SU-DHL-6 (cell line): ENCODE data around the gene ST6GAL1.
A peak's percentile ranks its signal among the peaks of the same experiment; 100 is the strongest.

ENCODE experiments used
- H2AFZ ChIP-seq: fragments of 200-600 bp; sonication (generic); 2 replicates; pipeline ENCODE4 v1.6.1; 2014; ENCODE audit warnings: low read depth, mild to moderate bottlenecking, moderate library complexity, mixed read lengths, antibody characterized with exemption, low read length; ENCODE audit not compliant: severe bottlenecking
- H3F3A ChIP-seq: fragments of 200-600 bp; shearing (Covaris generic); 2 replicates; pipeline ENCODE4 v1.6.0; 2016; ENCODE audit warnings: antibody characterized with exemption, mild to moderate bottlenecking; ENCODE audit not compliant: insufficient read depth
- H3K27ac ChIP-seq: fragments of 200-600 bp; sonication (generic); 2 replicates; pipeline ENCODE4 v1.5.1; 2016; ENCODE audit warnings: low read depth, mild to moderate bottlenecking, low read length, moderate library complexity, mixed read lengths
- H3K27me3 ChIP-seq: fragments of 200-600 bp; sonication (generic), shearing (Covaris generic); 2 replicates; pipeline ENCODE4 v1.6.0; 2014; ENCODE audit warnings: mild to moderate bottlenecking, low read length
- H3K36me3 ChIP-seq: fragments of 200-600 bp; sonication (generic); 2 replicates; pipeline ENCODE4 v1.6.1; 2014; ENCODE audit warnings: mild to moderate bottlenecking, low read length, mixed read lengths
- H3K4me2 ChIP-seq: fragments of 300-600, 200-600 bp; shearing (Covaris generic), sonication (generic); 2 replicates; pipeline ENCODE4 v1.6.0; 2014; ENCODE audit warnings: low read length, low read depth, mild to moderate bottlenecking; ENCODE audit not compliant: poor library complexity, severe bottlenecking
- H3K4me3 ChIP-seq: fragments of 200-600 bp; sonication (generic); 2 replicates; pipeline ENCODE4 v1.5.1; 2014; ENCODE audit warnings: antibody characterized with exemption, low read length, mild to moderate bottlenecking, mixed read lengths; ENCODE audit not compliant: insufficient read depth, poor library complexity, severe bottlenecking
- H3K79me2 ChIP-seq: fragments of 200-600 bp; sonication (generic); 2 replicates; pipeline ENCODE4 v1.6.1; 2014; ENCODE audit warnings: mild to moderate bottlenecking, low read length, moderate library complexity; ENCODE audit not compliant: insufficient read depth
- H3K9ac ChIP-seq: fragments of 200-600 bp; sonication (generic); 2 replicates; pipeline ENCODE4 v1.7.0; 2014; ENCODE audit warnings: mild to moderate bottlenecking, low read length
- H3K9me2 ChIP-seq: fragments of 200-600 bp; sonication (generic); replicated peaks from 2 replicates; pipeline ENCODE4 v1.6.1; 2014; ENCODE audit warnings: low read length; ENCODE audit not compliant: insufficient read depth
- H3K9me3 ChIP-seq: fragments of 200-600 bp; sonication (generic); 2 replicates; pipeline ENCODE4 v1.6.1; 2014; ENCODE audit warnings: low read length, mixed read lengths; ENCODE audit not compliant: insufficient read depth
- H4K20me1 ChIP-seq: fragments of 200-600 bp; sonication (generic); 2 replicates; pipeline ENCODE4 v1.6.1; 2014; ENCODE audit warnings: low read depth, mild to moderate bottlenecking, antibody characterized with exemption, low read length, moderate library complexity, mixed read lengths
- CTCF ChIP-seq: fragments of 200-600 bp; sonication (generic); IDR thresholded peaks from one replicate; pipeline ENCODE4 v1.5.1; 2017; ENCODE audit warnings: antibody characterized with exemption, mild to moderate bottlenecking, low read length, moderate library complexity; ENCODE audit not compliant: insufficient read depth, poor library complexity, severe bottlenecking
- EZH2phosphoT487 ChIP-seq: fragments of 200-600 bp; sonication (generic), shearing (Covaris generic); conservative IDR thresholded peaks from 2 replicates; pipeline ENCODE4 v1.6.1; 2018; ENCODE audit warnings: mild to moderate bottlenecking, antibody characterized with exemption, low read length, moderate library complexity, mixed read lengths

ST6GAL1 gene

GRCh38 chr3:187093320-187093719 lies 163.0 kb downstream of the ST6GAL1 start:
- Histone ChIP-seq H2AFZ (no peak overlapping the region), H3K79me2 (no peaks in the 10 kb centered on the region), H3F3A (no peaks in the 10 kb centered on the region), H3K9me3 (0 out of 2 replicates have a peak, but pooled peaks cover 5% of the 10 kb centered on the region), H3K4me2 (no peak overlapping the region), H3K9me2 (no peaks in the 10 kb centered on the region), H3K27me3 (no peaks in the 10 kb centered on the region), H3K4me3 (no peak overlapping the region), H3K36me3 (peaks cover 11% of the 10 kb centered on the region; the same call in 1 of the 2 replicates), H4K20me1 (no peaks in the 10 kb centered on the region), H3K27ac (no peak overlapping the region), H3K9ac (no peak overlapping the region)
- no peak for TF ChIP-seq CTCF

DNA sequence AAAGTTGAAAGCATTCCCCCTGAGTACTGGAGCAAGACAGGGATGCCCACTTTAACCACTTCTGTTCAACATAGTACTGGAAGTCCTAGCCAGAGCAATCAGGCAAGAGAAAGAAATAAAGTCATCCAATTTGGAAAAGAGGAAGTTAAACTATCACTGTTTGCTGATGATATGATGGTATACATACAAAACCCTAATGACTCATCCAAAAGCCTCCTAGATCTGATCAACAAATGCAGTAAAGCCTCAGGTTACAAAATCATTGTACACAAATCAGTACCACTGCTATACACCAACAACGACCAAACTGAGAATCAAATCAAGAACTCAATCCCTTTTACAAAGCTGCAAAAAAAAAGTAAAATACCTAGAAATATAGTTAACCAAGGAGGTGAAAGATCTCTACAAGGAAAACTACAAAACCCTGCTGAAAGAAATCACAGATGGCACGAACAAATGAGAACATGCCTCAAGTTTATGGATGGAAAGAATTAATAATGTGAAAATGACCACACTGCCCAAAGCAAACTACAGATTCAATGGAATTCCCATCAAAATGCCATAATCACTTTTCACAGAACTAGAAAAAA lies 168.7 kb downstream of the ST6GAL1 start:
- Histone ChIP-seq H3K27me3 (no peaks in the 10 kb centered on the region), H3K36me3 (no peaks in the 10 kb centered on the region), H3K9me3 (no peaks in the 10 kb centered on the region), H3K27ac (no peak overlapping the region), H3K4me3 (no peak overlapping the region), H3K9ac (no peak overlapping the region), H2AFZ (no peak overlapping the region), H3K9me2 (no peaks in the 10 kb centered on the region), H3F3A (no peaks in the 10 kb centered on the region), H3K79me2 (no peaks in the 10 kb centered on the region), H4K20me1 (no peaks in the 10 kb centered on the region), H3K4me2 (no peak overlapping the region)
- no peak for TF ChIP-seq CTCF
- TF ChIP-seq EZH2phosphoT487: no peak

DNA sequence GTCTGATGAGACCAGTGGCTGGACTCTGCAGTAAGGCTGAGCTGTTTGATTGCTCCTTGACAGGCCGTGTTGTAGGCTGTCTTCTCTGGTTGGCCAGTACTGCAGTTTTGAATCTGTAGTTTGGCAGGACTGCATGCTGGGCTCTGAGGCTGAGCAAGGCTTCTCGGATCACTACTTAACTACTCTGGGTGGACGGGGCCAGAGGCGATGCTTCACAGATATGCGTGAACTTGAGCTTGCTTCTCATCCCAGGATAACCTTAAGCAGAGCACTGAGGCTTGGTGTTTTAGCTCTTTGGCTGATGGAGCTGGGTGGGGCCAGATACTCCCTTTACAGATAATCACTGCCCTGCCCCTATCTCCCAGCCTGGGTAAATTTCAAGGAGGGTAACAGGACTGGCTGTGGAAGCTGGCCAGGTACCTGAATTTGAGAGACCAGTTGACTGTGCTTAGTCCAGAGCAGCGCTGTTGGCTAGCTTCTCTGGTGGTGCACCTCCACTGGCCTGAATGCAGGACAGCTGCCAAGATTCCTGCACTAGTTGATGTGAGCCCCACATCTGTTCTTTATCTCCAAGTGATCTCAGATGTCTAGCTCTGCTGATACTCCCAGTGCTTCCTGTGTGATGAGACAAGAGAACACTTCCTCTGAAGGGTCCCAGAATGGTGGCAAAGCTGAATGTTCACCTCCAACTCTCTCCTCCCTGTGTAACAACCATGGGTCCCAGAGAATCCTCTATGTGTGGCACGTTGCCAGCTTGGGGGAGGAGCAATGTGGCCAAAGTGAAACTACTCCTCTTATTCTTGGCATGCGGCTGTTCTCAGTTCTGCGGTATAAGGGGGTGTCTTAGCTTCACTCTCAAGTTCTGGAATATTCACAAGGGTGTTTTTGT lies 171.1 kb downstream of the ST6GAL1 start:
- H3K4me3 ChIP-seq: no peak overlapping the region
- H3K36me3 ChIP-seq: no peaks in the 10 kb centered on the region
- H3K9me3 ChIP-seq: no peaks in the 10 kb centered on the region
- TF ChIP-seq CTCF: no peak
- TF ChIP-seq EZH2phosphoT487: no peak
- no peaks in the 10 kb centered on the region for H3K79me2 ChIP-seq
- no peaks in the 10 kb centered on the region for H3K9me2 ChIP-seq
- no peak overlapping the region for H3K9ac ChIP-seq
- no peaks in the 10 kb centered on the region for H3K27me3 ChIP-seq
- no peak overlapping the region for H2AFZ ChIP-seq
- H3K27ac ChIP-seq: no peak overlapping the region
- peak overlapping the region; percentile 37 for H3K4me2 ChIP-seq
- no peaks in the 10 kb centered on the region for H3F3A ChIP-seq
- H4K20me1 ChIP-seq: no peaks in the 10 kb centered on the region
